Subcutaneous abdominal adipose tissue (tissue), 5 donors: ENCODE data around the gene GOSR1.
"Not testable (repeated sequence)": the region's sequence is repeated elsewhere in the genome, so short reads cannot be mapped to it uniquely, and the experiment has no call there.

Experiments
- H3K27ac ChIP-seq: one replicate; pipeline ENCODE4 v1.7.0; 2013; ENCODE audit warnings: low read depth, mild to moderate bottlenecking, inconsistent platforms, low read length, moderate library complexity
- H3K27me3 ChIP-seq, 5 donors: one replicate each; pipeline ENCODE4 v1.7.0; 2013; ENCODE audit warnings: low read length in 5 of 5, inconsistent platforms in 1 of 5; ENCODE audit not compliant: control insufficient read depth in 5 of 5, insufficient read depth in 4 of 5
- H3K36me3 ChIP-seq, 5 donors: one replicate each; pipeline ENCODE4 v1.7.0; 2013; ENCODE audit warnings: low read length in 5 of 5; ENCODE audit not compliant: control insufficient read depth in 5 of 5, insufficient read depth in 5 of 5
- H3K4me1 ChIP-seq, 5 donors: one replicate each; pipeline ENCODE4 v1.7.0; 2013; ENCODE audit warnings: low read length in 5 of 5, mild to moderate bottlenecking in 3 of 5, moderate library complexity in 1 of 5; ENCODE audit not compliant: control insufficient read depth in 5 of 5, insufficient read depth in 5 of 5
- H3K4me3 ChIP-seq, 5 donors: one replicate each; pipeline ENCODE4 v1.7.0; 2013; ENCODE audit warnings: low read length in 5 of 5, low read depth in 1 of 5
- H3K9ac ChIP-seq, 5 donors: one replicate each; pipeline ENCODE4 v1.7.0; 2013; ENCODE audit warnings: low read length in 5 of 5, mild to moderate bottlenecking in 4 of 5, moderate library complexity in 3 of 5
- H3K9me3 ChIP-seq, 5 donors: one replicate each; pipeline ENCODE4 v1.7.0; 2013; ENCODE audit warnings: low read length in 5 of 5; ENCODE audit not compliant: control insufficient read depth in 5 of 5
- donor health status: healthy.
- donor health status: healthy.
- donor health status: healthy.
- donor health status: healthy.
- donor health status: healthy.

GOSR1 gene

GRCh38 chr17:30573603-30574175 is 96.5 kb downstream of the GOSR1 start:
- Histone ChIP-seq H3K4me3 (no peak overlapping the region), H3K9me3 (no peaks in the 10 kb centered on the region), H3K36me3 (no peaks in the 10 kb centered on the region), H3K27ac (no peak overlapping the region), H3K4me1 (no peaks in the 10 kb centered on the region), H3K9ac (no peak overlapping the region), H3K27me3 (peaks cover 0 to 7% (median 0%) of the 10 kb centered on the region in 5 donors)

- H3K9ac ChIP-seq, H3K4me3 ChIP-seq: not testable (repeated sequence)
Observed at GRCh38 chr17:30574309-30574708, 97.1 kb downstream of the GOSR1 start.

GRCh38 chr17:30574806-30575205 is 97.6 kb downstream of the GOSR1 start:
- H3K27ac ChIP-seq, H3K9me3 ChIP-seq, H3K27me3 ChIP-seq, H3K4me1 ChIP-seq, H3K36me3 ChIP-seq, H3K4me3 ChIP-seq, H3K9ac ChIP-seq: not testable (repeated sequence)

More at GRCh38 chr17:30574309-30574708, 97.1 kb downstream of the GOSR1 start:
- H3K27ac ChIP-seq, H3K27me3 ChIP-seq, H3K9me3 ChIP-seq, H3K4me1 ChIP-seq, H3K36me3 ChIP-seq: not testable (repeated sequence)

GRCh38 chr17:30575648-30576325 is 98.6 kb downstream of the GOSR1 start:
- H3K27ac ChIP-seq, H3K36me3 ChIP-seq, H3K9me3 ChIP-seq, H3K4me3 ChIP-seq, H3K9ac ChIP-seq, H3K27me3 ChIP-seq, H3K4me1 ChIP-seq: not testable (repeated sequence)

- no peaks in the 10 kb centered on the region for H3K36me3 ChIP-seq
- no peak overlapping the region for H3K4me3 ChIP-seq
- H3K27me3 ChIP-seq = peaks cover 0 to 5% (median 0%) of the 10 kb centered on the region in 5 donors
- no peak overlapping the region for H3K9ac ChIP-seq
- no peaks in the 10 kb centered on the region for H3K9me3 ChIP-seq
- H3K4me1 ChIP-seq = no peaks in the 10 kb centered on the region
- no peak overlapping the region for H3K27ac ChIP-seq
Observed at GRCh38 chr17:30576326-30576861, 99.2 kb downstream of the GOSR1 start.
